ENCODE data around the gene OR56B1. TPM values are rescaled to one million over a fixed set of nuclear protein-coding genes. Genes with fewer than 3 reads are reported as not detected.

The OR56B1 gene
- total and polyA plus RNA-seq, 2 of the 13 experiments (the other 11 are each of a cell fraction or from before 2014, with no cell fraction given), result not detected

DNA sequence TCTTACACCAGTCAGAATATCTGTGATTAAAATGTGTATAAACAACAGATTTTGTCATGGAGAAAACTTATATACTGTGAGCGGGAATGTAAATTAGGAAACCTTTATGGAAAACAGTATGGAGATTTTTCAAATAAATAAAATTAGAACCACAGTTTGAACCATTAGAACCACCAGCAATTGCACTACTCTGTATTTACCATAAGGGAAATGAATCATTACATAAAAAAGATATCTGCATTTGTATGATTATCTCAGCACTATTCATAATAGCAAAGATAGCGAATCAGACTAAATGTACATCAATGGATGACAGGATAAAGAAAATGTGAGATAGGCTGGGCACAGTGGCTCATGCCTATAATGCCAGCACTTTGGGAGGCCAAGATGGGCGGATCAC lies 10.4 kb downstream of the OR56B1 start (continued):
- TF ChIP-seq, protein P1, sequence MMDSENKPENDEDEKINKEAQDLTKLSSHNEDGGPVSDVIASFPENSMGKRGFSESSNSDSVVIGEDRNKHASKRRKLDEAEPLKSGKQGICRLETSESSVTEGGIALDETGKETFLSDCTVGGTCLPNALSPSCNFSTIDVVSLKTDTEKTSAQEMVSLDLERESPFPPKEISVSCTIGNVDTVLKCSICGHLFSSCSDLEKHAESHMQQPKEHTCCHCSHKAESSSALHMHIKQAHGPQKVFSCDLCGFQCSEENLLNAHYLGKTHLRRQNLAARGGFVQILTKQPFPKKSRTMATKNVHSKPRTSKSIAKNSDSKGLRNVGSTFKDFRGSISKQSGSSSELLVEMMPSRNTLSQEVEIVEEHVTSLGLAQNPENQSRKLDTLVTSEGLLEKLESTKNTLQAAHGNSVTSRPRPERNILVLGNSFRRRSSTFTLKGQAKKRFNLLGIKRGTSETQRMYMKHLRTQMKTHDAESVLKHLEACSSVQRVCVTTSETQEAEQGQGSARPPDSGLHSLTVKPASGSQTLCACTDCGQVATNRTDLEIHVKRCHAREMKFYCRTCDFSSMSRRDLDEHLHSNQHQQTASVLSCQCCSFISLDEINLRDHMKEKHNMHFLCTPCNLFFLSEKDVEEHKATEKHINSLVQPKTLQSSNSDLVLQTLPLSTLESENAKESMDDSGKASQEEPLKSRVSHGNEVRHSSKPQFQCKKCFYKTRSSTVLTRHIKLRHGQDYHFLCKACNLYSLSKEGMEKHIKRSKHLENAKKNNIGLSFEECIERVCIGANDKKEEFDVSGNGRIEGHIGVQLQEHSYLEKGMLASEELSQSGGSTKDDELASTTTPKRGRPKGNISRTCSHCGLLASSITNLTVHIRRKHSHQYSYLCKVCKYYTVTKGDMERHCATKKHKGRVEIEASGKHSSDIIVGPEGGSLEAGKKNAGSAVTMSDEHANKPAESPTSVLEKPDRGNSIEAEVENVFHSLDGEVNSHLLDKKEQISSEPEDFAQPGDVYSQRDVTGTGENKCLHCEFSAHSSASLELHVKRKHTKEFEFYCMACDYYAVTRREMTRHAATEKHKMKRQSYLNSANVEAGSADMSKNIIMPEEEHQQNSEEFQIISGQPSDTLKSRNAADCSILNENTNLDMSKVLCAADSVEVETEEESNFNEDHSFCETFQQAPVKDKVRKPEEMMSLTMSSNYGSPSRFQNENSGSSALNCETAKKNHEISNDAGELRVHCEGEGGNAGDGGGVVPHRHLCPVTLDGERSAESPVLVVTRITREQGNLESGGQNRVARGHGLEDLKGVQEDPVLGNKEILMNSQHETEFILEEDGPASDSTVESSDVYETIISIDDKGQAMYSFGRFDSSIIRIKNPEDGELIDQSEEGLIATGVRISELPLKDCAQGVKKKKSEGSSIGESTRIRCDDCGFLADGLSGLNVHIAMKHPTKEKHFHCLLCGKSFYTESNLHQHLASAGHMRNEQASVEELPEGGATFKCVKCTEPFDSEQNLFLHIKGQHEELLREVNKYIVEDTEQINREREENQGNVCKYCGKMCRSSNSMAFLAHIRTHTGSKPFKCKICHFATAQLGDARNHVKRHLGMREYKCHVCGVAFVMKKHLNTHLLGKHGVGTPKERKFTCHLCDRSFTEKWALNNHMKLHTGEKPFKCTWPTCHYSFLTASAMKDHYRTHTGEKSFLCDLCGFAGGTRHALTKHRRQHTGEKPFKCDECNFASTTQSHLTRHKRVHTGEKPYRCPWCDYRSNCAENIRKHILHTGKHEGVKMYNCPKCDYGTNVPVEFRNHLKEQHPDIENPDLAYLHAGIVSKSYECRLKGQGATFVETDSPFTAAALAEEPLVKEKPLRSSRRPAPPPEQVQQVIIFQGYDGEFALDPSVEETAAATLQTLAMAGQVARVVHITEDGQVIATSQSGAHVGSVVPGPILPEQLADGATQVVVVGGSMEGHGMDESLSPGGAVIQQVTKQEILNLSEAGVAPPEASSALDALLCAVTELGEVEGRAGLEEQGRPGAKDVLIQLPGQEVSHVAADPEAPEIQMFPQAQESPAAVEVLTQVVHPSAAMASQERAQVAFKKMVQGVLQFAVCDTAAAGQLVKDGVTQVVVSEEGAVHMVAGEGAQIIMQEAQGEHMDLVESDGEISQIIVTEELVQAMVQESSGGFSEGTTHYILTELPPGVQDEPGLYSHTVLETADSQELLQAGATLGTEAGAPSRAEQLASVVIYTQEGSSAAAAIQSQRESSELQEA (CRISPR knock-in tag; IDR thresholded peaks at IDR 0.05; ENCODE audit: not compliant biosample characterization), result no peak
- TF ChIP-seq ZNF766 (CRISPR knock-in tag; IDR thresholded peaks at IDR 0.05; ENCODE audit: borderline replicate concordance) (no peak), NR2F1 (CRISPR knock-in tag; IDR thresholded peaks at IDR 0.05) (no peak), GZF1 (CRISPR knock-in tag; IDR thresholded peaks at IDR 0.05) (no peak), KLF12 (CRISPR knock-in tag; IDR thresholded peaks at IDR 0.05; ENCODE audit: borderline replicate concordance) (no peak), ARNT (IDR thresholded peaks at IDR 0.05) (no peak), GATAD1 (CRISPR knock-in tag; IDR thresholded peaks at IDR 0.05) (no peak), ADNP (CRISPR knock-in tag; IDR thresholded peaks at IDR 0.05) (no peak)
- TF ChIP-seq, protein P2, sequence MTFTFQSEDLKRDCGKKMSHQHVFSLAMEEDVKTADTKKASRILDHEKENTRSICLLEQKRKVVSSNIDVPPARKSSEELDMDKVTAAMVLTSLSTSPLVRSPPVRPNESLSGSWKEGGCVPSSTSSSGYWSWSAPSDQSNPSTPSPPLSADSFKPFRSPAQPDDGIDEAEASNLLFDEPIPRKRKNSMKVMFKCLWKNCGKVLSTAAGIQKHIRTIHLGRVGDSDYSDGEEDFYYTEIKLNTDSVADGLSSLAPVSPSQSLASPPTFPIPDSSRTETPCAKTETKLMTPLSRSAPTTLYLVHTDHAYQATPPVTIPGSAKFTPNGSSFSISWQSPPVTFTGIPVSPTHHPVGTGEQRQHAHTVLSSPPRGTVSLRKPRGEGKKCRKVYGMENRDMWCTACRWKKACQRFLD (CRISPR knock-in tag; IDR thresholded peaks at IDR 0.05; ENCODE audit: borderline replicate concordance), result no peak

Data from HepG2 (cell line).